GM18951 (cell line): ENCODE results near the gene SH3TC1.

ENCODE experiments used
- POLR2A ChIP-seq: IDR thresholded peaks from 4 replicates; pipeline ENCODE4 v1.6.1; 2011; ENCODE audit warnings: mild to moderate bottlenecking; ENCODE audit not compliant: insufficient read length, insufficient read depth; ENCODE audit errors: extremely low read depth
- in situ Hi-C: fragments of 300-500 bp; cut with MboI; formaldehyde crosslinking; loops from one replicate; pipeline ENCODE4 v1.12.0; 2022; ENCODE audit warnings: low sequenced_read_pairs, mixed read lengths, inconsistent platforms; ENCODE audit not compliant: unreplicated experiment

The SH3TC1 gene

DNA sequence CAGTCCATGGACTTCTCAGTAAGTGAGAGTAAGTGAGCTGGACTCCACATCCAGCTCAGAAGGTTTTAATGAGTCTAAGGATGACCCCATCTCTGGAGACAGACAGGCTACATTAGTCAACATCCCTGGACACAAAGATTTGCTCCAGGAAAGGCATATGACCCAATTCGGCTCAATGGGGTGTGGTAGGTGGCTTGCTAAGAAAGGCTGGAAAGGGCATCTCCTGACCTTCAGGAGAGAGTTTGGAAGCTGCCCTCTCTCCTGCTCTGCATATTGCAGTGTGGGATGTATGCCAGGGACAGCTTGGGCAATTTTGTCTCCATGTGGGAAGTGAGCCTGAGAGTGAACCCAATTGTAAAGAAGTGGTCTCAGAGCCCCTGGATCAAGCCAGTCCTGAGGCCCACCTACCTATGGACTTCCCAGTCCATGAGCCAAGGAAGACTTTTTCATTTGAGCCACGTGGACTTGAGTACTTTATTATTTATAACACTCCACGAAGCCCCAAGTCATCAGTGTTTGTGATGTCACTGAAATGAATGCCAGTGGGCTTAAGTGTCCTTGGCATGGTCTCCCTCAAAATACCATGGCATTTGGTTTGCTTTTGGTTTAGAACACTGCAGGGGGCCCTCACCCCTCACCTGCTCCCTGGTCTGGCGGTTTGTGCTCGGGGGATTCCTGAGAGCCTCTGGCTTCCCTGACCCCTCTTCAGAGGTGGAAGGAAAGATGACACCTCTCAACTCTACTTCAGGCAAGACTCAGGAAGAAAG lies 30.1 kb upstream of the SH3TC1 start:
- TF ChIP-seq POLR2A: no peak
- in situ Hi-C loops: no loop called here

DNA sequence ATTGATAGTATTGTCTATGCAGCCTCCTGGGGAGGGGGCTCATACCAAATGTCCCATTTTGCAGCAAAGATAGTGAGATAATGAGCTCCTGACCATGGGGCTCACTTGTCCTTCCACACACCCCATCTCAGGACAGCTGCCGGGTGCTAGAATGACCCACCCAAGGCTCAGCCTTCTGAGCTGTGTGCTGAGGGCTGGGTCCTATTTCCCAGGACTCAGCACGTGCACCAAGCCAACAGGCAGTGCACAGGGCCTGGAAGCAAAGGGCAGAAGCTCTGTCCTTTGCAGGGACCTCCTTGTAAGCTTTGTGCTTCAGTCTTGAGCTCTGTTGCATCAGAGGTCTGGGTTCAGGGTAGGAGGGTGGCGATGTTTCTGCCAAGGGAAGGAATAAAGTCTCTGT lies 29.3 kb upstream of the SH3TC1 start:
- in situ Hi-C loops: no loop called here
- no peak for TF ChIP-seq POLR2A

DNA sequence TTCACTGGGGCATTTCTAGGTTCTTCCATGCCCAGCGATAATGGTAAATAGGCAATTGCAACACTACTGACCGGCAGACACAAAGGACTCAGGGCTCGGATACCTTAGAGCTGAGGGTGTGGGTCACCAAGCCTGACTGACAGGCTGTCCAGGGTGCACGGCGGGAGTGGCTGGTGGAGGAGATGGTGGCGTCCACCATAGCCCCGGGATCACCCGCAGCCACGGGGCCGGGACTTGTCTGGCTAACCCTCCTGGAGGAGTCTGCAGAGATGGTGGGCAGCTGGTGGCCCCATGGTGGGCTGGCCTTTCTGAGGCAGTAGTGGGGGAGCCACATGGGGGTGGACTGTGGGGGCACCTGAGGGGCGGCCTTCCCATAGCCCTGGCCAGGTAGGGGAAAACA lies 28.7 kb upstream of the SH3TC1 start:
- in situ Hi-C loops: no loop called here
- TF ChIP-seq POLR2A: no peak

- no peak for TF ChIP-seq POLR2A
- in situ Hi-C loops: no loop called here
These were observed 27.8 kb upstream of the SH3TC1 start for GRCh38 chr4:8171266-8171665.

- TF ChIP-seq POLR2A: no peak
- in situ Hi-C loops: no loop called here
These were observed 26.8 kb upstream of the SH3TC1 start for GRCh38 chr4:8171984-8172924.

DNA sequence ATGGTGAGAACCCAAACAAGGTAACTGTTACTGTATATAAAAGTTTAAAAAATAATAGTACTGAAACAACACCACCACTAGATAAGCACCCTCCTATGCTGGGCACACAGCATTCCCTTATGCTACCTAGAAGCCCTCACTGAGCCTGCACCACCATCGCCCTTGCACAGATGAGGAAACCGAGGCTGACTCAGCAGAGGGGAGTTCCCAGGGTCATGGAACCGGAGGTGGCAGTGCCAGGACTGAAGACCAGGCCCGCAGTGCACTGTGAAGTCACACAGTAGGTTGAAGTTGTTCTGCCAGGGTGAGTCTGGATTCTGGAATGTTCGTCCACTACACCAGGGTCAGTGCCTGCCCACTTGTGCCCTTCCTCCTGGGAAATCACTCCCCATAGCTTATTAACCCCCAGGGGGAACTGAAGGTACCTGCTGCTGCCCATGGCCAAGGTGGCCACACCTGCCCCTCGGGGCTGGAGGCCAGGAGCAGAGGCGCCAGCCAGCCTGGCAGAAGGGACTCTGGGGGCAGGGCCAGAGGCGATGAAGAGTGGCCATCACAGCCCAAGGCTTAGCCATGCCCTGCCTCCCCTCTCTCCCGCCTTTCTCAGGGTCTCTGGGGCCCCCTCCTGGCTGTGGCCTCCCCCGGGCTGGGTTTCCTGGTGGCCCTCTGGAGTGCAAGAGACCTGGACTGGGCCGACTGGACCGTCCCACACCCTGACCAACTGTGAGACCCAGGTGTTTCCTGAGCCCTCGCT lies 25.4 kb upstream of the SH3TC1 start:
- TF ChIP-seq POLR2A: no peak
- in situ Hi-C loops: no loop called here

GRCh38 chr4:8174970-8175369 lies 24.1 kb upstream of the SH3TC1 start:
- in situ Hi-C loops: no loop called here
- TF ChIP-seq POLR2A: no peak

DNA sequence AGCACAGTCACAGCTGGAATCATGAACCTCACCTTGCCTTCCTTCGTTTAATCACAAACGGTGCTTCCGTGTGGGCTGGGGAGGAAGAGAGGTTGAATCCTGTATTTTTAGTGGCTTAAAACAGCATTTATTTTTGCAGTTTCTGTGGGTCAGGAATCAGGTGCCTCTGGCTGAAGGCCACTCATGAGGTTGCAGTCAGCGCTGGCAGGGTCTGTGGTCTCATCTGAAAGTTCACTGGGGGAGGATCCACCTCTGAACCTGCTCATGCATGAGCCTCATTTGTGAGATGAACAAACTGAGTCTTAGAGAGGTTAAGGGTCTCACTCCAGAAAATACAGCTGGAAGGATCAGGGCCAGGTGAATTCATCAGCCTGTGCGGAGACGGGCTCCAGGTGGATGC lies 23.4 kb upstream of the SH3TC1 start:
- TF ChIP-seq POLR2A: no peak
- in situ Hi-C loops: no loop called here

- TF ChIP-seq POLR2A: no peak
- in situ Hi-C loops: no loop called here
These were observed 22.3 kb upstream of the SH3TC1 start for GRCh38 chr4:8176547-8177399.

DNA sequence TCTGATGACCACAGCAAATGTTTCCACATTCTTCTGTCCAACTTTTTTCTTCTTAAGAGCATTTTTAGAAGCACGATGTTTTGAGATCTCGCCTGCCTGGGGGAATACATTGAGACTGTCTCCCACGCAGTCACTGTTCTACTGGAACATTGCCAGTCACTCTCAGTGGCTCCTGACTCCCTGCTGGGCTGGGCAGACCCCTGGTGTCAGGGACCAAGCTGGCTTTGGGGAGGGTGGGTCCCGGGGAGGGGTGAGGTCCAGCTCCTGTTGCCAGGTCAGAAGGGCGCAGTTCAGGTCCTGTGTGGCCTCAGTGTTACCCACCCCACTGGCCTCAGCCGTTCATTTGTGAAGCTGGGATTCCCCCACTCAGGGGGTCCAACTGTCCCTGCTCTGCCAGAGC lies 21.5 kb upstream of the SH3TC1 start:
- TF ChIP-seq POLR2A: no peak
- in situ Hi-C loops: no loop called here

- TF ChIP-seq POLR2A: no peak
- in situ Hi-C loops: no loop called here
These were observed 21.1 kb upstream of the SH3TC1 start for GRCh38 chr4:8177956-8178355.

GRCh38 chr4:8179074-8179473 lies 20.0 kb upstream of the SH3TC1 start:
- no peak for TF ChIP-seq POLR2A
- in situ Hi-C loops: no loop called here
